HCT116 (cell line): Measurements from ENCODE around the gene RAB9A.

Source experiments
- RAD21 ChIP-seq: IDR thresholded peaks from 2 replicates; pipeline ENCODE4 v1.6.1; 2012; ENCODE audit warnings: low read depth, mild to moderate bottlenecking
- SP1 ChIP-seq: IDR thresholded peaks from 2 replicates; pipeline ENCODE4 v1.6.1; 2012; ENCODE audit warnings: low read depth
- SRF ChIP-seq: IDR thresholded peaks from 2 replicates; pipeline ENCODE4 v1.6.1; 2012; ENCODE audit warnings: low read depth
- ZNF274 ChIP-seq: fragments of 200-500 bp; sonication (Bioruptor generic); IDR thresholded peaks from 2 replicates; pipeline ENCODE4 v1.6.1; 2014; ENCODE audit warnings: mild to moderate bottlenecking, low read depth, low read length, inconsistent platforms
- TF ChIP-seq, protein P1 (sequence below), 3 experiments: fragments of 200-600 bp in 1 of 3; sonication (generic) in 1 of 3; IDR thresholded peaks in 2 of 3; conservative IDR thresholded peaks in 1 of 3; 2 replicates each; pipeline ENCODE4 v1.5.1; 2012 to 2017; ENCODE audit warnings: low read depth in 2 of 3, low read length in 2 of 3, antibody characterized with exemption in 1 of 3, borderline replicate concordance in 1 of 3, control low read depth in 1 of 3, mild to moderate bottlenecking in 1 of 3, mixed read lengths in 1 of 3, mixed run types in 1 of 3, moderate library complexity in 1 of 3; ENCODE audit not compliant: insufficient read depth in 1 of 3
- TF ChIP-seq, protein P2 (sequence below): IDR thresholded peaks from 2 replicates; pipeline ENCODE4 v1.6.1; 2012; ENCODE audit warnings: low read depth

DNA sequence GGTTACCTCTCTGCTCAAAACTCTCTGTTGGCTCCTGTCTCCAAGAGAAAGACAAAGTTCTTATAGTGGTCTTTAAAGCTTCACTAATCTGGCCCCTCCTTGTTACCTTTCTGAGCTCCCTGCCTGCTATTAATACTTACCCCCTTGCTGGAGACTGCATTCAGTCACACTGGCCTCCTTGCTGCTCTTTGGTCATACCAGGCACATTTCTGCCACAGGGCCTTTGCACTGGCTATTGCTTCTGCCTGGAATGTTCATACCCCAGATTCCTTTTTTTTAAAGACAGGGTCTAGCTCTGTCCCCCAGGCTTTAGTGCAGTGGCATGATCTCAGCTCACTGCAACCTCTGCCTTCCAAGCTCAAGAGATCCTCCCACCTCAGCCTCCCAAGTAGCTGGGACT, 15.9 kb upstream of the RAB9A start:
- TF ChIP-seq ZNF274 (no peak), SRF (no peak), SP1 (no peak), RAD21 (no peak)
- TF ChIP-seq, protein P1, sequence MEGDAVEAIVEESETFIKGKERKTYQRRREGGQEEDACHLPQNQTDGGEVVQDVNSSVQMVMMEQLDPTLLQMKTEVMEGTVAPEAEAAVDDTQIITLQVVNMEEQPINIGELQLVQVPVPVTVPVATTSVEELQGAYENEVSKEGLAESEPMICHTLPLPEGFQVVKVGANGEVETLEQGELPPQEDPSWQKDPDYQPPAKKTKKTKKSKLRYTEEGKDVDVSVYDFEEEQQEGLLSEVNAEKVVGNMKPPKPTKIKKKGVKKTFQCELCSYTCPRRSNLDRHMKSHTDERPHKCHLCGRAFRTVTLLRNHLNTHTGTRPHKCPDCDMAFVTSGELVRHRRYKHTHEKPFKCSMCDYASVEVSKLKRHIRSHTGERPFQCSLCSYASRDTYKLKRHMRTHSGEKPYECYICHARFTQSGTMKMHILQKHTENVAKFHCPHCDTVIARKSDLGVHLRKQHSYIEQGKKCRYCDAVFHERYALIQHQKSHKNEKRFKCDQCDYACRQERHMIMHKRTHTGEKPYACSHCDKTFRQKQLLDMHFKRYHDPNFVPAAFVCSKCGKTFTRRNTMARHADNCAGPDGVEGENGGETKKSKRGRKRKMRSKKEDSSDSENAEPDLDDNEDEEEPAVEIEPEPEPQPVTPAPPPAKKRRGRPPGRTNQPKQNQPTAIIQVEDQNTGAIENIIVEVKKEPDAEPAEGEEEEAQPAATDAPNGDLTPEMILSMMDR (IDR thresholded peaks at IDR 0.05 in 2 of 3, conservative IDR thresholded peaks at IDR 0.05 in 1 of 3; ENCODE audit: borderline replicate concordance in 1 of 3, insufficient read depth in 1 of 3, low read depth in 2 of 3, low read length in 2 of 3): no peak
- TF ChIP-seq, protein P2, sequence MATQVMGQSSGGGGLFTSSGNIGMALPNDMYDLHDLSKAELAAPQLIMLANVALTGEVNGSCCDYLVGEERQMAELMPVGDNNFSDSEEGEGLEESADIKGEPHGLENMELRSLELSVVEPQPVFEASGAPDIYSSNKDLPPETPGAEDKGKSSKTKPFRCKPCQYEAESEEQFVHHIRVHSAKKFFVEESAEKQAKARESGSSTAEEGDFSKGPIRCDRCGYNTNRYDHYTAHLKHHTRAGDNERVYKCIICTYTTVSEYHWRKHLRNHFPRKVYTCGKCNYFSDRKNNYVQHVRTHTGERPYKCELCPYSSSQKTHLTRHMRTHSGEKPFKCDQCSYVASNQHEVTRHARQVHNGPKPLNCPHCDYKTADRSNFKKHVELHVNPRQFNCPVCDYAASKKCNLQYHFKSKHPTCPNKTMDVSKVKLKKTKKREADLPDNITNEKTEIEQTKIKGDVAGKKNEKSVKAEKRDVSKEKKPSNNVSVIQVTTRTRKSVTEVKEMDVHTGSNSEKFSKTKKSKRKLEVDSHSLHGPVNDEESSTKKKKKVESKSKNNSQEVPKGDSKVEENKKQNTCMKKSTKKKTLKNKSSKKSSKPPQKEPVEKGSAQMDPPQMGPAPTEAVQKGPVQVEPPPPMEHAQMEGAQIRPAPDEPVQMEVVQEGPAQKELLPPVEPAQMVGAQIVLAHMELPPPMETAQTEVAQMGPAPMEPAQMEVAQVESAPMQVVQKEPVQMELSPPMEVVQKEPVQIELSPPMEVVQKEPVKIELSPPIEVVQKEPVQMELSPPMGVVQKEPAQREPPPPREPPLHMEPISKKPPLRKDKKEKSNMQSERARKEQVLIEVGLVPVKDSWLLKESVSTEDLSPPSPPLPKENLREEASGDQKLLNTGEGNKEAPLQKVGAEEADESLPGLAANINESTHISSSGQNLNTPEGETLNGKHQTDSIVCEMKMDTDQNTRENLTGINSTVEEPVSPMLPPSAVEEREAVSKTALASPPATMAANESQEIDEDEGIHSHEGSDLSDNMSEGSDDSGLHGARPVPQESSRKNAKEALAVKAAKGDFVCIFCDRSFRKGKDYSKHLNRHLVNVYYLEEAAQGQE: no peak
